ENCODE measurements around the gene SLC52A3.
"Not testable (repeated sequence)": the region's sequence is repeated elsewhere in the genome, so short reads cannot be mapped to it uniquely, and the experiment has no call there.

The SLC52A3 gene

GRCh38 chr20:768426-768978, at the start of gene SLC52A3:
Gene SLC52A3 (minus strand): TSS chr20:768500. CDS start chr20:765774, 2,726 bp downstream.
- peak in 2 of 58 donors; percentile 4 for DNase-seq

- peak in 38 of 58 donors; percentile 1 to 66 (median 12) for DNase-seq
Observed at GRCh38 chr20:815914-816606, 47.8 kb upstream of the SLC52A3 start.

- DNase-seq: no peak
Observed at GRCh38 chr20:815226-815625, 46.9 kb upstream of the SLC52A3 start.

GRCh38 chr20:813390-813789, 45.1 kb upstream of the SLC52A3 start:
- no peak for DNase-seq

- DNase-seq: not testable (repeated sequence)
Observed at GRCh38 chr20:812435-812814, 44.1 kb upstream of the SLC52A3 start.

- DNase-seq: not testable (repeated sequence)
Observed at GRCh38 chr20:811776-812434, 43.6 kb upstream of the SLC52A3 start.

- no peak for DNase-seq
Observed at GRCh38 chr20:805713-806112, 37.4 kb upstream of the SLC52A3 start.

- no peak for DNase-seq
Observed at GRCh38 chr20:801678-802077, 33.4 kb upstream of the SLC52A3 start.

GRCh38 chr20:800026-800425, 31.7 kb upstream of the SLC52A3 start:
- DNase-seq: not testable (repeated sequence)

GRCh38 chr20:798746-799145, 30.4 kb upstream of the SLC52A3 start:
- DNase-seq: not testable (repeated sequence)

GRCh38 chr20:796921-797320, 28.6 kb upstream of the SLC52A3 start:
- DNase-seq: no peak

- DNase-seq: no peak
Observed at GRCh38 chr20:792248-792647, 23.9 kb upstream of the SLC52A3 start.

GRCh38 chr20:791056-791455, 22.8 kb upstream of the SLC52A3 start:
- no peak for DNase-seq

- DNase-seq: no peak
Observed at GRCh38 chr20:787825-788224, 19.5 kb upstream of the SLC52A3 start.

GRCh38 chr20:779771-780170, 11.5 kb upstream of the SLC52A3 start:
- DNase-seq: no peak

- no peak for DNase-seq
Observed at GRCh38 chr20:776165-776564, 7.9 kb upstream of the SLC52A3 start.

GRCh38 chr20:775679-776135, 7.4 kb upstream of the SLC52A3 start:
- DNase-seq: no peak

- DNase-seq: no peak
Observed at GRCh38 chr20:774660-775057, 6.4 kb upstream of the SLC52A3 start.

GRCh38 chr20:774016-774659, 5.8 kb upstream of the SLC52A3 start:
- DNase-seq: no peak

GRCh38 chr20:772806-773205, 4.5 kb upstream of the SLC52A3 start:
- DNase-seq: no peak

GRCh38 chr20:771741-772464, 3.6 kb upstream of the SLC52A3 start:
- DNase-seq: no peak
